GM19193 (cell line): ENCODE measurements around the gene P4HA2.

Experiments used
- POLR2A ChIP-seq: IDR thresholded peaks from 4 replicates; pipeline ENCODE4 v1.6.1; 2011; ENCODE audit not compliant: insufficient read depth, insufficient read length; ENCODE audit errors: extremely low read depth

P4HA2 gene

GRCh38 chr5:132243366-132243977 lies 15.8 kb upstream of the P4HA2 start:
- no peak for TF ChIP-seq POLR2A

GRCh38 chr5:132239776-132240175 lies 12.1 kb upstream of the P4HA2 start:
- no peak for TF ChIP-seq POLR2A

- no peak for TF ChIP-seq POLR2A
Measured at GRCh38 chr5:132238901-132239500, 11.3 kb upstream of the P4HA2 start.

DNA sequence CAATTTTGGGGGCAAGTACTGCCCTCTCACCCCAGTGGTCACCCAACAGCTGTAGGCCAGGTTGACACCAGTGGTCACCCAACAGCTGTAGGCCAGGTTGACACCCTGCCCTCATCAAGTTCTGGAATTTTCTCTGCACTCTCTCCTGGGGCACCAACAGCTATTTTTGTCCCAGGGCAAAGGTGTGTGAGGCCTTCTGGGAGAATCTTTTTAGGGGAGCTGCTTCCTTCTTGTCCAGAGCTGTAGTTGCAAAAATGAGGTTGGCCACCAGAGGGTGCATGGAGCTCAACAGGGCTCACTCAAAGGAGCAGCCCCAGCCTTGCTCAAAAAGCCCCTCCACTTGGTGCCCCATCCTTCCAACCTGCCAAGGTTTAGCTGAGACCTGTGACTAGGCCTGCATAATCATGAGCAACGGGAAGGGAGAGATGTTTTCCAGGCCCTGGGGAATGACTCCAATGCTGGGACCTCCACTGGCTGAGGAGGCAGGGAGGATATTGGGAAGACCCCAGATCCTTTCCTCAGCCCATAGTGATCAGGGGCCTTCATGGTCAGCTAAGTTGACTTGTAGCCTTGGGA lies 10.6 kb upstream of the P4HA2 start:
- TF ChIP-seq POLR2A: no peak

DNA sequence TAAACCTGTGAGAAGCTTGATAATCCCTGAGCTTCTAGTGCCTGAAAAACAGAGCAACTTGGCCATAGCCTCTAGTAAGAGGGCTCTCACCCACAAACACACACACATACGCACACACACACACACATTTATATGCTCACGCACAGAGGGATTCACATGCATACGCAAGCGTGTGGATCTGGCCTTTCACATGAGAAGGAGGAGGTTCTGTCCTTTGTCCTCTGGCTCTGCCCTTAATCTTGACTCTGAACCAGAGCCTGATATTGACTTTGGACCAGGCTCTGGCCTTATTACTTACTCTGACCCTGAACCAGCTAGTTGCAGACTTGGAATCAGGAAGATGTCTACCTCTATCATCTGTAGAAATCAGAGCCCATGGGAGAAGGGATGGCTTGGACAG lies 10.0 kb upstream of the P4HA2 start:
- no peak for TF ChIP-seq POLR2A

DNA sequence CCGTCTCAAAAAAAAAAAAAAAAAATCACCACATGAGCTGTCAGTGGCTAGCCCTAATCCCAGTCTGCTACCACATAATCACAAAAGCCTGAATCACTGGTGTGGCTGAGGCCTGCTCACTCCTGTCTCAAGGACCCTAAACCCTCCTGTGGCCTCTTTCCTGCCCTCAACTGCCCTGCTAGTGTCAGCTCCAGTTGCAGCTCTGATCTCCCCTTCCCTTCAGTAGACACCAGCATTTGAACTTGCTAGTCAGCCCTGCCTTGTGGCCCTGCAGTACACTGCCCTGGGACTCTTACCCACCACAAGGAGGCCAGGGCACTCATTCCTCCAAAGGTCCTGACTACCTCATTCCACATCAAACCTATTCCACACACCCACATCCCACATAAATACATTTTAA lies 9.5 kb upstream of the P4HA2 start:
- TF ChIP-seq POLR2A: no peak

- TF ChIP-seq POLR2A: no peak
Measured at GRCh38 chr5:132235340-132235739, 7.7 kb upstream of the P4HA2 start.

GRCh38 chr5:132234684-132235062 lies 7.0 kb upstream of the P4HA2 start:
- TF ChIP-seq POLR2A: no peak

GRCh38 chr5:132233811-132234683 lies 6.4 kb upstream of the P4HA2 start:
- no peak for TF ChIP-seq POLR2A

DNA sequence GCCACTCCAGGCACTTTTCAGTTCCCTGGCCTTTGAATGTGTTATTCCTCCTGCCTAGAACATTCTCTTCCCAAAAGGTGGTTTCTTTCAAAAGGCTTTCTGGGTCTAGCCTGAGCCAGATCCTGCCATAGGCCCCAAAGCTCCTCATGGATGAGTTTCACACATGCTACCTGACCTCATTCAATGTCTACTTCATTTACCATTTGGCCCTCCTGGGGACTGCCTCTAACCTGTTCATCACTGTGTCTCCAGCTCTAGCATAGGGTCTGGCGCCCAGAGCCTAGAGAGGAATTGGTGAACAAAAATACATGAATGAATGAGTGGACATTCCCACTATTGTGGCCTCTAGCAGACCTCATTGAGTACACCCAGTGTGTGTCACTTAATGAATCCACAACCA lies 5.4 kb upstream of the P4HA2 start:
- TF ChIP-seq POLR2A: no peak

GRCh38 chr5:132232465-132232864 lies 4.8 kb upstream of the P4HA2 start:
- no peak for TF ChIP-seq POLR2A

GRCh38 chr5:132230871-132231270 lies 3.2 kb upstream of the P4HA2 start:
- TF ChIP-seq POLR2A: no peak

DNA sequence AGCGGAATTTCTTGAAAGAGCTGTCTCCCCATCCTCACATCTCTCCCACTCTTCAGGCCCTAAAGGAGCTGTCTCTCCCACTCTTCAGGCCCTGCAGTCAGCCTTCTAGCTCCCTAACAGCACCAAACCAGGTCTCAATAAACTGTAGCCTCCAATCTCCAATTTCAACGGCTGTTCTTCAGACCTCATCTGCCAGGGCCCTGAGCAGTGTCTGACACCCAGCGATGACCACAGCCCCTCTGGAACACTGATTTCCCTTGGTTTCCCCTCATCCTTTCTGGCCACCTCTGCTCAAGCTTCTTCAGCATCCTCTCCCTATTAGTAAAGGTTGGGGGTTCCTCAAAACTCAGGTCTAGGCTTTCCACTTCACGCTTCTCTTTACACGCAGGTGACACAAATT lies 1.6 kb upstream of the P4HA2 start:
- TF ChIP-seq POLR2A: no peak

GRCh38 chr5:132228241-132229035 lies 785 bp upstream of the P4HA2 start:
- no peak for TF ChIP-seq POLR2A

DNA sequence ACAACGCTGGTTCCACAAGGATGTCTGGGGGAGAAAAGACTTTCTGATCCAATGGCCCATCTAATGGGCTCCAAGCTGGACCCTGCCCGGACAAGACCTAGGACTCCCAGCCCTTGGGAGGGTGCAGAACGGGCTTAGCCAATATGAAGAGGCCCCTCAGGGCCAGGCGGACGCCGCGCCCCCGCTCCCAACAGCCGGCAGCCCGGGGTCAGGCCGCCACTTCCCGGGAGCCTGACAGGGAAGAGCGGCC lies 493 bp downstream of the P4HA2 start:
- no peak for TF ChIP-seq POLR2A
